K562 (cell line): ENCODE data around the gene SUSD3. TPM values are rescaled to one million over a fixed set of nuclear protein-coding genes. Genes with fewer than 3 reads are reported as not detected.

Experiments used
- CBFA2T2 ChIP-seq: fragments of 450-650 bp; conservative IDR thresholded peaks from 2 replicates; pipeline ENCODE4 v1.6.1; 2017; ENCODE audit warnings: mild to moderate bottlenecking
- DDX20 ChIP-seq: fragments of 450-650 bp; IDR thresholded peaks from 2 replicates; pipeline ENCODE4 v1.6.1; 2016; ENCODE audit warnings: missing genetic modification characterization, low read depth, mild to moderate bottlenecking, missing compliant biosample characterization, moderate library complexity
- MCM3 ChIP-seq: fragments of 450-650 bp; IDR thresholded peaks from 2 replicates; pipeline ENCODE4 v1.6.1; 2016
- NFXL1 ChIP-seq: fragments of 450-650 bp; formaldehyde crosslinking; IDR thresholded peaks from 2 replicates; pipeline ENCODE4 v1.4.0; 2021; ENCODE audit warnings: mild to moderate bottlenecking
- RHOXF2B ChIP-seq: fragments of 250-450 bp; sonication (Bioruptor Pico); conservative IDR thresholded peaks from 2 replicates; pipeline ENCODE4 v1.5.1; 2021
- ZBTB1 ChIP-seq: sonication (generic); formaldehyde crosslinking; IDR thresholded peaks from 2 replicates; pipeline ENCODE4 v1.8.1; 2023; ENCODE audit warnings: missing genetic modification reagents, low read depth, mild to moderate bottlenecking, borderline replicate concordance
- ZFPM2 ChIP-seq: fragments of 250-450 bp; sonication (Bioruptor Pico); IDR thresholded peaks from 2 replicates; pipeline ENCODE4 v1.5.1; 2022; ENCODE audit warnings: mild to moderate bottlenecking
- ZNF324 ChIP-seq: fragments of 250-450 bp; sonication (Bioruptor Pico); IDR thresholded peaks from 2 replicates; pipeline ENCODE4 v1.4.0; 2020; ENCODE audit warnings: mild to moderate bottlenecking
- polyA plus RNA-seq, 8 experiments: library from polyadenylated mRNA; depleted of rRNA in 4 of 8; stranded (reverse) in 5 of 8; unstranded in 3 of 8; fragments of >200 nt; fragmentation: Nextera tagmentation in 2 of 8; fragmentation: Illumina TruSeq in 1 of 8; extraction: Ambion mirVana in 2 of 8; extraction: Trizol in 1 of 8; gene quantifications; 2 replicates each; pipeline versions ENCODE4 v1.2.1 to v1.2.3, GENCODE V29; 2011 to 2014; ENCODE audit warnings: inconsistent platforms in 1 of 8, missing spikeins in 1 of 8
- total RNA-seq, 7 experiments: library from RNA; depleted of rRNA in 6 of 7; stranded (reverse); fragments of >200 nt in 6 of 7; fragmentation: Illumina TruSeq in 2 of 7; extraction: Trizol in 2 of 7; gene quantifications; 2 replicates each; pipeline versions ENCODE4 v1.2.1 to v1.2.3, GENCODE V29; 2011 to 2021; ENCODE audit warnings: low replicate concordance in 1 of 7
- TF ChIP-seq, protein P1 (sequence below), 3 experiments: fragments of 200-800 bp in 1 of 3; fragments of 250-450 bp in 1 of 3; fragments of 450-650 bp in 1 of 3; sonication (Bioruptor Pico) in 1 of 3; sonication (Bioruptor generic) in 1 of 3; formaldehyde crosslinking in 1 of 3; IDR thresholded peaks; 2 replicates each; pipeline versions ENCODE4 v1.6.1 to v1.8.0; 2016 to 2022; ENCODE audit warnings: mild to moderate bottlenecking in 2 of 3, missing genetic modification characterization in 2 of 3, missing compliant biosample characterization in 1 of 3, moderate library complexity in 1 of 3
- TF ChIP-seq, protein P2 (sequence below): sonication (generic); IDR thresholded peaks from 2 replicates; pipeline ENCODE4 v1.6.1; 2016
- TF ChIP-seq, protein P3 (sequence below): fragments of 250-450 bp; sonication (Bioruptor Pico); IDR thresholded peaks from 2 replicates; pipeline ENCODE4 v1.5.1; 2021; ENCODE audit warnings: mild to moderate bottlenecking
- TF ChIP-seq, protein P4 (sequence below): sonication (generic); formaldehyde crosslinking; IDR thresholded peaks from 2 replicates; pipeline ENCODE4 v1.8.0; 2022; ENCODE audit warnings: missing genetic modification reagents, mild to moderate bottlenecking, borderline replicate concordance
- TF ChIP-seq, protein P5 (sequence below): fragments of 450-650 bp; IDR thresholded peaks from one replicate; pipeline ENCODE4 v1.6.1; 2018; ENCODE audit warnings: mild to moderate bottlenecking, moderate library complexity; ENCODE audit not compliant: partially characterized antibody

The SUSD3 gene
- total and polyA plus RNA-seq, 9 of the 15 experiments (the other 6 are each of a cell fraction or from before 2014, with no cell fraction given) = 1.3 to 21.7 (median 11.4) TPM

GRCh38 chr9:93119953-93120845, 61.7 kb downstream of the SUSD3 start (continued):
- TF ChIP-seq, protein P1, sequence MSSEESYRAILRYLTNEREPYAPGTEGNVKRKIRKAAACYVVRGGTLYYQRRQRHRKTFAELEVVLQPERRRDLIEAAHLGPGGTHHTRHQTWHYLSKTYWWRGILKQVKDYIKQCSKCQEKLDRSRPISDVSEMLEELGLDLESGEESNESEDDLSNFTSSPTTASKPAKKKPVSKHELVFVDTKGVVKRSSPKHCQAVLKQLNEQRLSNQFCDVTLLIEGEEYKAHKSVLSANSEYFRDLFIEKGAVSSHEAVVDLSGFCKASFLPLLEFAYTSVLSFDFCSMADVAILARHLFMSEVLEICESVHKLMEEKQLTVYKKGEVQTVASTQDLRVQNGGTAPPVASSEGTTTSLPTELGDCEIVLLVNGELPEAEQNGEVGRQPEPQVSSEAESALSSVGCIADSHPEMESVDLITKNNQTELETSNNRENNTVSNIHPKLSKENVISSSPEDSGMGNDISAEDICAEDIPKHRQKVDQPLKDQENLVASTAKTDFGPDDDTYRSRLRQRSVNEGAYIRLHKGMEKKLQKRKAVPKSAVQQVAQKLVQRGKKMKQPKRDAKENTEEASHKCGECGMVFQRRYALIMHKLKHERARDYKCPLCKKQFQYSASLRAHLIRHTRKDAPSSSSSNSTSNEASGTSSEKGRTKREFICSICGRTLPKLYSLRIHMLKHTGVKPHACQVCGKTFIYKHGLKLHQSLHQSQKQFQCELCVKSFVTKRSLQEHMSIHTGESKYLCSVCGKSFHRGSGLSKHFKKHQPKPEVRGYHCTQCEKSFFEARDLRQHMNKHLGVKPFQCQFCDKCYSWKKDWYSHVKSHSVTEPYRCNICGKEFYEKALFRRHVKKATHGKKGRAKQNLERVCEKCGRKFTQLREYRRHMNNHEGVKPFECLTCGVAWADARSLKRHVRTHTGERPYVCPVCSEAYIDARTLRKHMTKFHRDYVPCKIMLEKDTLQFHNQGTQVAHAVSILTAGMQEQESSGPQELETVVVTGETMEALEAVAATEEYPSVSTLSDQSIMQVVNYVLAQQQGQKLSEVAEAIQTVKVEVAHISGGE (CRISPR knock-in tag; IDR thresholded peaks at IDR 0.05) = peak in 1 of 3 experiments; percentile 59; a peak in 1 of 6 replicates
- TF ChIP-seq, protein P2, sequence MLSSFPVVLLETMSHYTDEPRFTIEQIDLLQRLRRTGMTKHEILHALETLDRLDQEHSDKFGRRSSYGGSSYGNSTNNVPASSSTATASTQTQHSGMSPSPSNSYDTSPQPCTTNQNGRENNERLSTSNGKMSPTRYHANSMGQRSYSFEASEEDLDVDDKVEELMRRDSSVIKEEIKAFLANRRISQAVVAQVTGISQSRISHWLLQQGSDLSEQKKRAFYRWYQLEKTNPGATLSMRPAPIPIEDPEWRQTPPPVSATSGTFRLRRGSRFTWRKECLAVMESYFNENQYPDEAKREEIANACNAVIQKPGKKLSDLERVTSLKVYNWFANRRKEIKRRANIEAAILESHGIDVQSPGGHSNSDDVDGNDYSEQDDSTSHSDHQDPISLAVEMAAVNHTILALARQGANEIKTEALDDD = no peak
- TF ChIP-seq MCM3 (no peak), ZNF324 (no peak), CBFA2T2 (no peak), ZFPM2 (CRISPR knock-in tag) (no peak), RHOXF2B (CRISPR knock-in tag) (no peak), DDX20 (tag) (no peak), NFXL1 (CRISPR knock-in tag) (no peak), ZBTB1 (no peak)
- TF ChIP-seq, protein P3, sequence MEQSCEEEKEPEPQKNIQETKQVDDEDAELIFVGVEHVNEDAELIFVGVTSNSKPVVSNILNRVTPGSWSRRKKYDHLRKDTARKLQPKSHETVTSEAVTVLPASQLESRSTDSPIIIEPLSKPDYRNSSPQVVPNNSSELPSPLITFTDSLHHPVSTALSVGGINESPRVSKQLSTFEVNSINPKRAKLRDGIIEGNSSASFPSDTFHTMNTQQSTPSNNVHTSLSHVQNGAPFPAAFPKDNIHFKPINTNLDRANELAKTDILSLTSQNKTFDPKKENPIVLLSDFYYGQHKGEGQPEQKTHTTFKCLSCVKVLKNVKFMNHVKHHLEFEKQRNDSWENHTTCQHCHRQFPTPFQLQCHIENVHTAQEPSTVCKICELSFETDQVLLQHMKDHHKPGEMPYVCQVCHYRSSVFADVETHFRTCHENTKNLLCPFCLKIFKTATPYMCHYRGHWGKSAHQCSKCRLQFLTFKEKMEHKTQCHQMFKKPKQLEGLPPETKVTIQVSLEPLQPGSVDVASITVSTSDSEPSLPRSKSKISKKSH = no peak
- TF ChIP-seq, protein P4, sequence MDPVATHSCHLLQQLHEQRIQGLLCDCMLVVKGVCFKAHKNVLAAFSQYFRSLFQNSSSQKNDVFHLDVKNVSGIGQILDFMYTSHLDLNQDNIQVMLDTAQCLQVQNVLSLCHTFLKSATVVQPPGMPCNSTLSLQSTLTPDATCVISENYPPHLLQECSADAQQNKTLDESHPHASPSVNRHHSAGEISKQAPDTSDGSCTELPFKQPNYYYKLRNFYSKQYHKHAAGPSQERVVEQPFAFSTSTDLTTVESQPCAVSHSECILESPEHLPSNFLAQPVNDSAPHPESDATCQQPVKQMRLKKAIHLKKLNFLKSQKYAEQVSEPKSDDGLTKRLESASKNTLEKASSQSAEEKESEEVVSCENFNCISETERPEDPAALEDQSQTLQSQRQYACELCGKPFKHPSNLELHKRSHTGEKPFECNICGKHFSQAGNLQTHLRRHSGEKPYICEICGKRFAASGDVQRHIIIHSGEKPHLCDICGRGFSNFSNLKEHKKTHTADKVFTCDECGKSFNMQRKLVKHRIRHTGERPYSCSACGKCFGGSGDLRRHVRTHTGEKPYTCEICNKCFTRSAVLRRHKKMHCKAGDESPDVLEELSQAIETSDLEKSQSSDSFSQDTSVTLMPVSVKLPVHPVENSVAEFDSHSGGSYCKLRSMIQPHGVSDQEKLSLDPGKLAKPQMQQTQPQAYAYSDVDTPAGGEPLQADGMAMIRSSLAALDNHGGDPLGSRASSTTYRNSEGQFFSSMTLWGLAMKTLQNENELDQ (CRISPR knock-in tag) = no peak
- TF ChIP-seq, protein P5, sequence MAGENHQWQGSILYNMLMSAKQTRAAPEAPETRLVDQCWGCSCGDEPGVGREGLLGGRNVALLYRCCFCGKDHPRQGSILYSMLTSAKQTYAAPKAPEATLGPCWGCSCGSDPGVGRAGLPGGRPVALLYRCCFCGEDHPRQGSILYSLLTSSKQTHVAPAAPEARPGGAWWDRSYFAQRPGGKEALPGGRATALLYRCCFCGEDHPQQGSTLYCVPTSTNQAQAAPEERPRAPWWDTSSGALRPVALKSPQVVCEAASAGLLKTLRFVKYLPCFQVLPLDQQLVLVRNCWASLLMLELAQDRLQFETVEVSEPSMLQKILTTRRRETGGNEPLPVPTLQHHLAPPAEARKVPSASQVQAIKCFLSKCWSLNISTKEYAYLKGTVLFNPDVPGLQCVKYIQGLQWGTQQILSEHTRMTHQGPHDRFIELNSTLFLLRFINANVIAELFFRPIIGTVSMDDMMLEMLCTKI = no peak
